GM19043 (cell line): ENCODE results near the gene EEA1.

ENCODE experiments used
- ATAC-seq: cut with Tn5 transposase; IDR thresholded peaks from one replicate; pipeline ENCODE4 v1.9.1; 2021; ENCODE audit warnings: low read depth; ENCODE audit not compliant: unreplicated experiment

The EEA1 gene

DNA sequence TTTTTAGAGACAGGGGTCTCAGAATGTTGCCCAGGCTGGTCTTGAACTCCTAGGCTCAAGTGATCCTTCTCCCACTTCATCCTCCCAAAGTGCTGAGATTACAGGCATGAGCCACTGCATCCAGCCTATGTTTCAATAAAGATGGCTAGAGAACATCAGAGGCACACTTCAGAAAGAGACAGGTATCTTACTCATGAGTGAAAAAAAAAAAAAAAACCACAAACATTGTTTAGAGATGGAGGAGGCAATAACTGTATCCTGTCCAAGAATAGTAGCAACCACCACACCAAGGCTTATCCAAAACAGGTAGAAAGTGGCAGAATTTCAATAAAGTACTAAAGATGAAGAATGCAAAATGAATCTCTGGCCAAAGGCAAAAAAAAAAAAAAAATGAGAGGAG, 30.3 kb downstream of the EEA1 start:
- ATAC-seq = no peak

DNA sequence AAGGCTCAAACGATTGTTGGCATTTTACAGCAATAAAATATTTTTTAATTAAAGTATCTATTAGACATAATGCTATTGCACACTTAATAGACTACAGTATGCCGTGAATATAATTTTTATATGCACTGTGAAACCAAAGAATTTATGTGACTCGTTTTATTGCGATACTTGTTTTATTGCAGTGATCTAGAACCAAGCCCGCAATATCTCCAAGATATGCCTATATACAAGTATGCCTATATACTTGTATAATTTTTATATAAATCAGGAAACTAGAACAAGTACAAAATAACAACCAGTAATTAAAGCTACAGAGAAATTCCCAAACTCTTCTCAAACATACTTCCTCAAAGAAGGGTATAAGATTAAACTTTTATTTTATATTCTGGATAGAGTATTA, 31.3 kb downstream of the EEA1 start:
- ATAC-seq = no peak

DNA sequence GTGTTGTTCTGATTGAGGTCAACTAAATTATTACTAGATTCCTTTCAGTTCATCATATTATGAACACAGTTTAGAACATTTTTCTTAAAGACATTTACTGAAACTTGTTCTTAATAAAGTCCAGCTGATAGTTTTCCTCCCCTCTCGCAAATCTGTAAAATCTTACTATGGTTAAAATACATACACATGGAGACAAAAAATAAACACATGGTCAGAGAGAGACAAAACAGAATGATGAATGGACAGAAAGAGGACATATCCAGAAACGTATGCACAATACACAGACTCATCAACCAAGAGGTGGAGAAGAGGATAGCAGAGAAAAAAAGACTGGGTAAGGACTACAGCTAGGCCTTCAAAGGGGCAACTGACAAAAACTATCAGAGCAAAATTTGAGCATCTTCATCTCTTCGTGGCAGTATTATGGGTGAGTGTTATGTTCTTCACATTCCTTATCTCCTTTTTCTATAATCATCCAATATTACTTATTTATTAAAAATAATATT, 38.4 kb downstream of the EEA1 start:
- ATAC-seq = no peak

- no peak for ATAC-seq
These were observed 43.0 kb downstream of the EEA1 start for GRCh38 chr12:92886131-92886530.

- ATAC-seq = no peak
These were observed 49.3 kb downstream of the EEA1 start for GRCh38 chr12:92879698-92880322.

DNA sequence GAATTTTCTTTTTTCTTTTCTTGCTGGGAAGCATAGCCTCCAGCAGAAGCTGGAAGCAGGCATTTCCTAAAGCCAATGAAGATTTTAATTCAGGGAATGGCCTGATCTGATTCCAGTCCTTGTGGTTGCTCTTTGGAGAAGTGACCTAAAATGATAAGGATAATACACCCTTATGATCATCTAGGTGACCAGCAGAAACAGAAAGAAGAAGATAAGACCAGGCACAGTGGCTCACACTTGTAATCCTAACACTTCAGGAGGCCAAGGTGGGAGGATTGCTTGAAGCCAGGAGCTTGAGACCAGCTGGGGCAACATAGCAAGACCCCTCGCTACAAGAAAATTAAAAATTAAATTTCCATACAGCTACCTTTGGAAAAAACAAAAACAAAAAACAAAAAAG, 51.2 kb downstream of the EEA1 start:
- ATAC-seq = no peak

- ATAC-seq = no peak
These were observed 52.6 kb downstream of the EEA1 start for GRCh38 chr12:92876496-92876895.

DNA sequence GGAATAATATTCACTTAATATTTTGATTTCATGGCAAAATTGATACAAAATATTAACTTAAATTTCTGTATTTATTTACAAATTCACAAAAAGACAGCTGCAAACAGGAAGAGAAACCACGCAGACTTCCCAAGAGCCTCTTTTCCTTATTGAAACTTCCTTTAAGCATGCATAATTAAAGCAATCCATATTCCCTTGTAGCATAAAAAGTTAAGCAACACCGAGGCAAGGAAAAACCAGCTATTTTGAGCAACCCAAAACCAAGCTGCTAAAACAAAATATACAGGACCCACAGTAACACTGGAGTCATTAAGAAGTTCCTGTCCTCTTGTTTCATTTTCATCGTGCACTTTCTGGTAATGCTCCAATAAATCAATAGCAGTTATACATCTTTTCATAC, 58.0 kb downstream of the EEA1 start:
- ATAC-seq = no peak

GRCh38 chr12:92866418-92866817, 62.7 kb downstream of the EEA1 start:
- no peak for ATAC-seq

- no peak for ATAC-seq
These were observed 65.8 kb downstream of the EEA1 start for GRCh38 chr12:92863251-92863650.

- ATAC-seq = no peak
These were observed 67.7 kb downstream of the EEA1 start for GRCh38 chr12:92861381-92861780.

DNA sequence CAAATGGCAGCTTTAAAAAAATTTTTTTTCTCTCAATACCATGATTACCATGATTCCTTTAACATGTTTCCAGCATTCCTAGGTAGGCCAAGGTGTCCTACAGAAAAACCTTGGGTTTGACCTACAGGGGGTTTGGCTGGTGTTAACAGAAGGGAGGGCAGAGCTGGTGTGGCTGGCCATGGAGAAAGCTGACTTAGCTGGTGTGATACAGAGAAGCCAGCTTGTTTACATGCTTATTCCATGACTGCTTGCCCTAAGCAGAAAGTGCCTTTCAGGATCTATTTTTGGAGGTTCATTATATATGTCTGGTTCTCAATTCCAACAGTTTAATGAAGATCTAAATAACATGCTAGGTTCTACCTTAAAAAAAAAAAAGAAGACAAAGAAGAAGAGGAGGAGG, 68.6 kb downstream of the EEA1 start:
- no peak for ATAC-seq

DNA sequence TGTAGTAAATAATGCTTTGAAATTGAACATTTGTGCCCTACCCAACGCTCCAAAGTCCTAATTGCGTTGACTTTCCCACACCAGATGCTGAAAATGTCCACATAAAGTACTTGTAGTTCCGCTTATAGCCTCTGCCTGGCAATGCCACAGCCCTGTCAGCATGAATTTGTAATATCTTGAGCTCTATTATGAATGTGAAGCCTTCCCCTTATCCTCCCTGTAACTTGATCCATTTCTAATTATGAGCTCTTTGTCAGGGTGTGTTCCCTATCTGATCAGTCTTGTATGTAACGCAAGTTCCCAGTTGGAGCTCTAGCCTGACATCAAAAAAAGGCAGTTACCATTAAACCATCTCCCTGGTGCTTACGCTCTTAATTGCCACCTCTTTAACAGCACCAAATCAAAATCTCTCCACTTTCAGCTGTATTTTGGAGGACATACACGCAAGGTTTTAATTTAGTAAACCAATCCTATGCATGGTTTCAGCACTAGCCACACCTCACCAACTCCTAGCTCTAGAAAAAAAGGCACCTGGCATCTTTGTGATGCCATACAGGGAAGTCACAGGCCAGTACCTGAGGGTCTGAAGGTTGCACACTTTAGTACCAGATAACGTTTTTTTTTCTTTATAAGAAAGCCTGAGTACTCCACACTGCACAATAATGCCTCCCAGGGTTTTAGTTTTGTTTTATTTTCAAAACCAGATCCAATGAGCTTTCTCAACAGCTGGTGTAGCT, 69.3 kb downstream of the EEA1 start:
- ATAC-seq = no peak

- ATAC-seq = no peak
These were observed 71.3 kb downstream of the EEA1 start for GRCh38 chr12:92857818-92858217.

DNA sequence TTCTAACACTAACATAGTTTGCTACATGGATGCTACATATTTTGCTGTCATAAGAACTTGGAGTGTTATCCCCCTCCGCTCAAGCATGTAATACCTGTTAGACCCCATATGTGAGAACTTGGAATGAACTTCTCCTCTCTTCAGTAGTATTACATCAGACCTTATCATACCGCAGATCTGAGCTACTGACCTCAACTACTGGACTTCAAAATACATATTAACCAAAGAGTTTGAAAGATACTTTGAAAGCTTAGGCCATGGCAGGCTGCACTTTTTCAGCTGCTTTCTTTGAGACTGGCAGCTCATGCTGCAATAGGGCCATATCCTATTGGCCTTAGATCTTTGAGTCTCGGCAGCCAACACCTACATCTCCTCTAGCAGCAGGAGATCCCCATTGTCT, 74.8 kb downstream of the EEA1 start:
- no peak for ATAC-seq

- no peak for ATAC-seq
These were observed 80.4 kb downstream of the EEA1 start for GRCh38 chr12:92848740-92849139.

- ATAC-seq = no peak
These were observed 81.7 kb downstream of the EEA1 start for GRCh38 chr12:92847368-92847767.

GRCh38 chr12:92845329-92845728, 83.8 kb downstream of the EEA1 start:
- ATAC-seq = no peak

DNA sequence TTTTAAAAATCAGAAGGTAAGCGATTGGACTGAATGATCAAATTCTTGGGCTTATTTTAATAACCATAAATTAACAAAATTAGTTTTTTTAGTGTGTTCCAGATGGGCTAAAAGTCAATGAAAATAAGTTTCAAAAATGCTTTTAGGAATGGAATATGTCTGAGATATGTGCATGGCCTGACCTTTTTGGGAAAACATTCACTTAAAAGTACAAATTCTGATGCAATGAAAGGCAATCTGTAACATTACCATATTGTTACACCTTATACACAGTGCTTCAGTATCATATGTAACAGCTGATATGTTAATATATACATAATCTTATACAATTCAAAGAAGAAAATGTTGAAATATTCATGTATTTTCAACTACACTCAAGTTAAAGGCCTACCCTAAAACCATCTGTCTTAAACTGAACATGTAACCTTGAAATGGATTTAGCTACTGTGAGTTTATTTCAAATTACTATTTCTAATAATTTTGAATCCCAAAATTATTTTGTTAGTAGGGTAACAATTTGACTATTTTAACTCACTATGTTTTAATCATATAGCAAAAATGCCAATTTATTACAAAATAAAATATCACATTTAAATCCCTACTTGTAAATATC, 84.8 kb downstream of the EEA1 start:
- ATAC-seq = no peak

GRCh38 chr12:92829686-92830282, 99.3 kb downstream of the EEA1 start:
- no peak for ATAC-seq

GRCh38 chr12:92828565-92828964, 100.5 kb downstream of the EEA1 start:
- ATAC-seq = no peak
